HG03558 (cell line): ENCODE measurements around the gene FETUB.
"Not testable (repeated sequence)": the region's sequence is repeated elsewhere in the genome, so short reads cannot be mapped to it uniquely, and the experiment has no call there.

Experiments used
- ATAC-seq: cut with Tn5 transposase; IDR thresholded peaks from one replicate; pipeline ENCODE4 v1.9.1; 2021; ENCODE audit warnings: moderate number of reproducible peaks; ENCODE audit not compliant: unreplicated experiment; ENCODE audit errors: extremely low read depth

FETUB gene

GRCh38 chr3:186665625-186666188, 25.5 kb downstream of the FETUB start, which contains the start of gene HRG:
HRG (plus strand) TSS chr3:186666014; CDS start chr3:186666032, 18 bp downstream.
- ATAC-seq: no peak

DNA sequence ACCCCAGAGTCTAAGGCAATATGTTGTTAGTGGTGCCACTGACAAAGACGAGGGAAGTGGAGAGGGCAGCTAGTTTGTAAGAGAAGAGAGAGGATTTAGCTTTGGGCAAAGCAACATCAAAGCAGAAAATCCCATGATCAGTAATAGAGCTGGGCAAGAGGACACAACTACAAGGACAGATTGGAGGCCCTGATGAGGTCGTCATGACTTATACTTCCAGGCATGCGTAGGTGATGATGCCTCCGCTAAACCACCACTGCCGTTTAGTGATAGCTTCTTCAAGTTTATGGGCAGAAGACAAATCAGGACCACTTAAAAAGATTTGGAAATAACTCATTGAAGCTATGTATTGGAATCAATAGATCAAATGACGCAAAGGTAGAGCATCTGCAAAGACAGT, 28.2 kb downstream of the FETUB start:
- ATAC-seq: no peak

- no peak for ATAC-seq
These were observed 29.3 kb downstream of the FETUB start for GRCh38 chr3:186669378-186670084.

DNA sequence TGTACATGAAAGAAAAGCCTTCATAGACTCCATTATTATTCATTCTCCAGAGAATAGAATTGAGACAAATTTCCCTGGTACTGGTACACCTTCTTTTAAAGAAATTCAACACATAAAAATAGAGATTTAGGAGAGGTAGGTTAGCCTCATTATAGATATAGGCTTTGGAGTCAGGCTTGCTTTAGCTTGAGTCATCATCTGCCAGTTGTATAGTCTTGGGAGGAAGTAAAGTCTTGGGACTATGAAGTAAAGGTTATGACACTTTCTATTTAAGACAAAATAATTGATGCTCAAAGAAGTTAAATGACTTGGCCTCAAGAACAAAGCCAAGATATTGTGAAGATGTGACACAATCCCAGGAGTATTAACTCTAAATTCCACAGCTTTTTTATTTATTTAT, 30.0 kb downstream of the FETUB start:
- ATAC-seq: no peak

DNA sequence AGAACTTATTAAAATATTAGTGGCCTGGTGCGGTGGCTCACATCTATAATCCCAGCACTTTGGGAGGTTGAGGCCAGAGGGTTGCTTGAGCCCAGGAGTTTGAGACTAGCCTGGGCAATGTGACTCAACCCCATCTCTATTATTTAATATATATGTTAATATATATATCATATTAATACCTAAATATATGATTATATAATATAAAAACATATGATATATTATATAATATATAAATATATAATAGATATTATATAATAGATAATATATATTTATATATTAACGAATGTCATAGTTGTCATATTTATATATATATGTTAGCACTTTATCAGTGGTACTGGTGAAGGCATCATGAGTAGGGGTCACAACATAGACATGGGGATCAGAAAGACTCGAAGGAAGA, 30.9 kb downstream of the FETUB start:
- no peak for ATAC-seq

DNA sequence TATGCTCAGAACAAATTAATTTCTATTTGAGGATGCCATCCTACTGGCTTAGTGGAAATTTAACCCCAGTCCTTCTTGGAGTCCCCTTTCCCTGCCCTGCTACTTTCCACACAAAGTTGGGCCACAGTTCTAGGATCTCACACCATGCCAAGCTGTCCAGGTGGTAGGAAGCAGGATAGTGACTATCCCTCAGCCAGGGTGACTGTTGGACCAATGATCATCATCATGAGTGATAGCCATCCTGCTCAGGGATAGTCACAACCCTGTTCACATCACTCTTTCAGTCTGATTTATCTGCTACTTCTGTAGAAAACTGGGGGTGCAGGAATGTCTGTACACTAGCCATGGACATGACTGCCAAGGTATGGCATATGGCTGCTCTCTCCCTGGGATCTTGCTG, 38.4 kb downstream of the FETUB start:
- no peak for ATAC-seq

DNA sequence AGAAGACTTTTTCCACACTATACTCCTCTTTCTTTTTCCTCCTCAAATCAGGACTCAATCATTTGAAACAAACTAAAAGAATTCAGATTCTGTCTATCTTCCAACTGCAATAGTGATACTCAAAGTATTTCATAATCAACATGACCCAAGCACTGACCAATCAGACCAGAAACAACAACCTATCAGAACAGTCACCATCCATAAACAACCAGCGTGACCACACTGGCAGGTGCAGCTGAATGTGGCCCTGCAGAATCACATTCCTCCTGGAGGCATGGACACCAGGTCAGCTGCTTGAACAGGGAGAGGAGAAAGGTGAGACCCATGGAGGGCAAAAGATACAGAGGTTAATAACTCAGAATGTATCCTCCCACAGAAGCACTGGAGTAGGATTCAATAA, 39.0 kb downstream of the FETUB start:
- no peak for ATAC-seq

DNA sequence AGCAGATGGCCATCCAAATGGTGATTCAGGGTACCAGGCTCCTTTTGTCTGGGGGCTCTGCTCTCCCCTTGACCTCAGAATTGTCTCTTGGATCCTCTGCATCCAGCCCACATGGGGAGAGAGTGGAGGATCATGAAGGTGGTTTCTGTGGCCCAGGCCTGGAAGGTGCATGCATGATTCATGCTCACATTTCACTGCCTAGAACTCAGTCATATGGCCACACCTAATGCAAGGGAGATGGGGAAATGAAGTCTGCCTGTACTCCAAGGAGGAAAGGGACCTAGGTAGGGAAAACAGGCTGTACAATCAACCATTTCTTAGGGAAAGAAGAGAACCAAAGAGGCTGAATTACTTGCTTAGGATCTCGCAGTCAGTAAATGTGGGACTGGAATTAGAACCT, 40.7 kb downstream of the FETUB start:
- no peak for ATAC-seq

- ATAC-seq: no peak
These were observed 42.6 kb downstream of the FETUB start for GRCh38 chr3:186682812-186683211.

DNA sequence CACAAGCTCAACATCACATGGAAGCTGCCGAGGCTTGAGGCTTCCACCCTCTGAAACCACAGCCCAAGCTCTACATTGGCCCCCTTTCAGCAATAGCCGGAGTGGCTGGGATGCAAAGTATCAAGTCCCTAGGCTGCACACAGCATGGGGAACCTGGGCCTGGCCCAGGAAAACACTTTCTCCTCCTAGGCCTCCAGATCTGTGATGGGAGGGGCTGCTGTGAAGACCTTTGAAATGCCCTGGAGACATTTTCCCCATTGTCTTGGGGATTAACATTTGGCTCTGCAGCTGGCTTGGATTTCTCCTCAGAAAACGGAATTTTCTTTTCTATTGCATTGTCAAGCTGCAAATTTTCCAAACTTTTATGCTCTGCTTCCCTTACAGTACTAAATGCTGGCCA, 43.8 kb downstream of the FETUB start:
- ATAC-seq: no peak

DNA sequence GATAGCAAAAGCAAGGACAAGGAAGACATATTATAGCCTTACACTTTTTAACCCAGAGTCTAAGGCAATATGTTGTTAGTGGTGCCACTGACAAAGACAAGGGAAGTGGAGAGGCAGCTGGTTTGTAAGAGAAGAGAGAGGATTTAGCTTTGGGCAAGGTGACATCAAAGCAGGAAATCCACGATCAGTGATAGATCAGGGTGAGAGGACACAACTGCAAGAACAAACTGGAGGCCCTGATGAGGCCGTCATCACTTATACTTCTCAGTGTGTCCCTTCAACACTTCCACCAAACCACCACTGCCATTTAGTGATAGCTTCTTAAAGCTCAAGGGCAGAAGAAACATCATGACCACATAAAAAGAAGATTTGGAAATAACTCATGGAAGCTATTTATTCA, 46.3 kb downstream of the FETUB start:
- not testable (repeated sequence) for ATAC-seq

DNA sequence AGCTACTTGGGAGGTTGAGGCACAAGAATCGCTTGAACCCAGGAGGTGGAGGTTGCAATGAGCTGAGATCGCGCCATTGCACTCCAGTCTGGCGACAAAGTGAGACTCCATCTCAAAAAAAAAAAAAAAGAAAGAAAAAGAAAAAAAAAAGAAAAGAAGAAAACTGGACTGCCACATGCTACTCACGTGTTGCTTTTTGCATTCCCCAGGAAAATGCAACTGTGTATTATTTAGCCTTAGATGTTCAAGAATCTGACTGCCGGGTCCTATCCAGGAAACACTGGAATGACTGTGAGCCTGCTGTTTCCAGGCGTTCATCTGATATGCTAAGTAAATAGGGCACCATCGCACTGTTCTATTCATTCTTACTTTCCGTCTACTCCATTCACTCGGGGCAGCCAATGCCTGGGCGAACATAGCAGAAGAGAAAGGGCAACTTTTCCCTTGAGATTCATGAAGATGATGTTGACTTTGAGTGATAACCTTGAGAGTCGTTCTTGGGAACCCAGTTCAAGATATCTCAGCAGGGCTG, 47.0 kb downstream of the FETUB start:
- ATAC-seq: no peak

DNA sequence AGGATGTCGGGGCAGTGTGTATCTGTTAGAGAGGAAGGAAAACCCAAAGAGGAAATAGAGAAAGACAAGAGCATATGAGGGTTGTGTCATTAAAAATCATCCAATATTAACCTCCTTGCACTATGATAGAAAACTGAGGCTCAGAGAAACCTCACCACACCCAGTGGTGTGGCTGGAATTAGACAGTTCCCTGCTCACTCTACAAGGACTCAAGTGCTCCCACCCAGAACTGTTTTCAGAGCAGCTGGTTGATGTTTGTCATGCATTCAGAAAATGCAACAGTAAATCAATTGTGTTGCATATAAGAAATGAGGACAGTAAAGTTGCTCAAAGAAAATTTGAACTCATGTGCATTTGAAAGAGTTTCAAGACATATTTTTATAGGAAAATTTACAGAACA, 50.1 kb downstream of the FETUB start:
- not testable (repeated sequence) for ATAC-seq

- ATAC-seq: no peak
These were observed 51.5 kb downstream of the FETUB start for GRCh38 chr3:186691676-186692075.

- no peak for ATAC-seq
These were observed 53.6 kb downstream of the FETUB start for GRCh38 chr3:186693843-186694242.

GRCh38 chr3:186694288-186695032, 54.3 kb downstream of the FETUB start:
- ATAC-seq: no peak

GRCh38 chr3:186696522-186696921, 56.3 kb downstream of the FETUB start:
- ATAC-seq: no peak

GRCh38 chr3:186697510-186697909, 57.3 kb downstream of the FETUB start:
- no peak for ATAC-seq

GRCh38 chr3:186700267-186700666, 60.1 kb downstream of the FETUB start:
- ATAC-seq: no peak

DNA sequence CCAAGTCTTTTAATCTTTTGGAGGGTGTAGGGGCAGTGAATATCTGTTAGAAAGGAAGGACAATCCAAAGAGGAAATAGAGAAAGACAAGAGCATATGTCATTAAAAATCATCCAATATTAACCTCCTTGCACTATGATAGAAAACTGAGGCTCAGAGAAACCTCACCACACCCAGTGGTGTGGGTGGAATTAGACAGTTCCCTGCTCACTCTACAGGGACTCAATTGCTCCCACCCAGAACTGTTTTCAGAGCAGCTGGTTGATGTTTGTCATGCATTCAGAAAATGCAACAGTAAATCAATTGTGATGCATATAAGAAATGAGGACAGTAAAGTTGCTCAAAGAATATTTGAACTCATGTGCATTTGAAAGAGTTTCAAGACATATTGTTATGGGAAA, 62.3 kb downstream of the FETUB start:
- ATAC-seq: not testable (repeated sequence)
